SKM-1 (cell line): Measurements from ENCODE around the gene TMEM215.

ENCODE experiments used
- DNase-seq: peaks from one replicate; lab custom pipeline; 2025; ENCODE audit not compliant: unreplicated experiment; lab: John Stamatoyannopoulos, UW

TMEM215 gene

DNA sequence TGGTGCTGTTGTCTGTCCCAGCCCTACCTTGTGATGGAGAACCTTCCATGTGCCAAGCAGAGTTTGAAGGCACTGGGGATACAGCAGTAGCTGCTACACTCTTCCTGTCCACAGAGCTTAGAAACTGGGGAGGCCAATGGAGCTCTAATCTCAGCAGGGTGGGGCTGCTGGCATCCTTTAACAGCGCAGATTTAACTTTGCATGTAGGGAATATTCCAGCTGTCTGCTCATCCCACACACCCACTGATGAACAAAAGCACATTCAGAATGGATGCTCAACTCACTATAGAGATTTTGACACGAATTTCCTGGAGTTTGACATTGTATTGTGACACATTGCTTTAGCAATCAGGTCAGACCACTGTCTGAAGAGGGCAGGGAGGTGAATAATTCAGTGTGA, 49.0 kb downstream of the TMEM215 start:
- no peak for DNase-seq
